Breast epithelium (tissue), 3 donors: ENCODE measurements around the gene ENOX1.

ENCODE experiments used
- POLR2AphosphoS5 ChIP-seq, 3 donors: sonication (generic); formaldehyde crosslinking; IDR thresholded peaks; one replicate each; pipeline ENCODE4 v1.6.1; 2017; ENCODE audit warnings: antibody characterized with exemption in 3 of 3
- TF ChIP-seq, protein P1 (sequence below), 3 donors: fragments of 450-650 bp; IDR thresholded peaks; one replicate each; pipeline ENCODE4 v1.5.1; 2016 to 2017; ENCODE audit warnings: antibody characterized with exemption in 3 of 3, mild to moderate bottlenecking in 3 of 3, moderate library complexity in 3 of 3

DNA sequence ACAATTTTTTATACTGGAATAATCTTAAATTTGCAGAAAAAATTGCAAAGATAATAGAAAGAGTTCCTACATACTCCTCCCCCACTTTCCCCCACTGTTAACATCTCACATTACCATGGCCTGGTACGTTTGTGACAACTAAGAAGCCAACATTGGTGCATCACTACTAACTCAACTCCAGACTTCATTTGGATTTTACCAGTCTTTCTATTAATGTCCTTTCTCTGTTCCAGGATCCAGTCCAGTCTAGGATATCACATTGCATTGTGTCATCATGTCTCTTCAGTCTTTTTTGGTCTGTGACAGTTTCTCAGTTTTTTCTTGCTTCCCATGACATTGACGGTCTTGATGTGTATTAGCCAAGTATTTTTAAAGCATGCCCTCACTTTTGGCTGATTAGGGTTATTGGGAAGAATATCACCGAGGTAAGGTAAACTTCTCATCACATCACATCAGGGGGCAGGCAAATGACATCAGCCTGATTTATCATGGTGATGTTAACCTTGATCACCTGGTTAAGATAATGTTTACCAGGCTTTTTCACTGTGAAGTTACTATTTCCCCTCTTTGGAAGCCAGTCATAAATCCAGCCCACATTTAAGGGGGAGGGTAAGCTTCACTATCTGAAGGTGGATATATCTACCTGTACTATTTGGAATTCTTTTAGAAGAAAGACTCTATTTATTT is 322.1 kb downstream of the ENOX1 start:
- TF ChIP-seq POLR2AphosphoS5 (IDR thresholded peaks at IDR 0.05): no peak
- TF ChIP-seq, protein P1, sequence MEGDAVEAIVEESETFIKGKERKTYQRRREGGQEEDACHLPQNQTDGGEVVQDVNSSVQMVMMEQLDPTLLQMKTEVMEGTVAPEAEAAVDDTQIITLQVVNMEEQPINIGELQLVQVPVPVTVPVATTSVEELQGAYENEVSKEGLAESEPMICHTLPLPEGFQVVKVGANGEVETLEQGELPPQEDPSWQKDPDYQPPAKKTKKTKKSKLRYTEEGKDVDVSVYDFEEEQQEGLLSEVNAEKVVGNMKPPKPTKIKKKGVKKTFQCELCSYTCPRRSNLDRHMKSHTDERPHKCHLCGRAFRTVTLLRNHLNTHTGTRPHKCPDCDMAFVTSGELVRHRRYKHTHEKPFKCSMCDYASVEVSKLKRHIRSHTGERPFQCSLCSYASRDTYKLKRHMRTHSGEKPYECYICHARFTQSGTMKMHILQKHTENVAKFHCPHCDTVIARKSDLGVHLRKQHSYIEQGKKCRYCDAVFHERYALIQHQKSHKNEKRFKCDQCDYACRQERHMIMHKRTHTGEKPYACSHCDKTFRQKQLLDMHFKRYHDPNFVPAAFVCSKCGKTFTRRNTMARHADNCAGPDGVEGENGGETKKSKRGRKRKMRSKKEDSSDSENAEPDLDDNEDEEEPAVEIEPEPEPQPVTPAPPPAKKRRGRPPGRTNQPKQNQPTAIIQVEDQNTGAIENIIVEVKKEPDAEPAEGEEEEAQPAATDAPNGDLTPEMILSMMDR (IDR thresholded peaks at IDR 0.05): no peak
